Ishikawa (cell line): ENCODE results near the gene DLD.

Experiments
- CEBPB ChIP-seq: IDR thresholded peaks from 2 replicates; pipeline ENCODE4 v1.6.1; 2012
- CREB1 ChIP-seq: IDR thresholded peaks from 2 replicates; pipeline ENCODE4 v1.6.1; 2012; ENCODE audit warnings: low read depth
- EGR1 ChIP-seq: IDR thresholded peaks from 2 replicates; pipeline ENCODE4 v1.6.1; 2012
- EP300 ChIP-seq: IDR thresholded peaks from 2 replicates; pipeline ENCODE4 v1.6.1; 2012; ENCODE audit warnings: borderline replicate concordance
- FOXM1 ChIP-seq: IDR thresholded peaks from 2 replicates; pipeline ENCODE4 v1.6.1; 2012; ENCODE audit warnings: low read depth, borderline replicate concordance
- MAX ChIP-seq: IDR thresholded peaks from 2 replicates; pipeline ENCODE4 v1.6.1; 2012
- NFIC ChIP-seq: IDR thresholded peaks from 2 replicates; pipeline ENCODE4 v1.6.1; 2012
- RAD21 ChIP-seq: IDR thresholded peaks from 2 replicates; pipeline ENCODE4 v1.6.1; 2012; ENCODE audit warnings: low read depth
- REST ChIP-seq: IDR thresholded peaks from 2 replicates; pipeline ENCODE4 v1.6.1; 2012; ENCODE audit warnings: low read depth, mild to moderate bottlenecking
- TAF1 ChIP-seq: IDR thresholded peaks from 2 replicates; pipeline ENCODE4 v1.6.1; 2012; ENCODE audit warnings: low read depth, mild to moderate bottlenecking
- TCF12 ChIP-seq: IDR thresholded peaks from 2 replicates; pipeline ENCODE4 v1.6.1; 2012; ENCODE audit warnings: low read depth
- TEAD4 ChIP-seq: IDR thresholded peaks from 2 replicates; pipeline ENCODE4 v1.6.1; 2012
- USF1 ChIP-seq: IDR thresholded peaks from 2 replicates; pipeline ENCODE4 v1.6.1; 2012
- YY1 ChIP-seq: IDR thresholded peaks from 2 replicates; pipeline ENCODE4 v1.6.1; 2012; ENCODE audit warnings: low read depth

GRCh38 chr7:107946881-107947280 lies 55.9 kb downstream of the DLD start:
- TF ChIP-seq YY1, result no peak
- no peak for TF ChIP-seq FOXM1
- no peak for TF ChIP-seq USF1
- no peak for TF ChIP-seq MAX
- TF ChIP-seq REST, result no peak
- TF ChIP-seq EP300, result no peak
- no peak for TF ChIP-seq TAF1
- TF ChIP-seq RAD21, result no peak
- no peak for TF ChIP-seq CEBPB
- TF ChIP-seq EGR1, result no peak
- no peak for TF ChIP-seq TCF12
- TF ChIP-seq NFIC, result no peak
- no peak for TF ChIP-seq CREB1
- TF ChIP-seq TEAD4, result no peak
